ENCODE results near the gene PGAM1. TPM values are rescaled to one million over a fixed set of nuclear protein-coding genes. Genes with fewer than 3 reads are reported as not detected.
A peak's percentile ranks its signal among the peaks of the same experiment; 100 is the strongest.

PGAM1 gene
- total RNA-seq, 1 donor from 2014 or later: 706 TPM

GRCh38 chr10:97463363-97464132 is 37.6 kb downstream of the PGAM1 start:
- Histone ChIP-seq H3K4me3 (ENCODE audit: insufficient read depth, low read depth, low read length) (no peak overlapping the region), H3K27ac (ENCODE audit: low read depth, low read length) (no peak overlapping the region), H2AFZ (ENCODE audit: low read depth, low read length) (no peak overlapping the region), H3K9ac (ENCODE audit: low read length) (no peak overlapping the region), H3K79me2 (ENCODE audit: insufficient read depth, low read length) (no peaks in the 10 kb centered on the region), H3K36me3 (ENCODE audit: insufficient read depth, low read length) (peaks cover 83% of the 10 kb centered on the region), H3K4me1 (ENCODE audit: insufficient read depth, low read length) (peaks cover 5% of the 10 kb centered on the region), H3K4me2 (ENCODE audit: low read length) (no peak overlapping the region), H3K9me3 (ENCODE audit: insufficient read depth, low read depth, low read length) (no peaks in the 10 kb centered on the region), H4K20me1 (ENCODE audit: insufficient read depth, low read length) (peaks cover 31% of the 10 kb centered on the region), H3K27me3 (ENCODE audit: insufficient read depth, low read length) (no peaks in the 10 kb centered on the region)
- Mint-ChIP-seq H3K27ac (ENCODE audit: unreplicated experiment) (peak overlapping the region; percentile 19), H3K27me3 (ENCODE audit: low read depth, unreplicated experiment) (no peaks in the 10 kb centered on the region), H3K4me3 (ENCODE audit: unreplicated experiment) (no peak overlapping the region), H3K36me3 (ENCODE audit: low read depth, unreplicated experiment) (peaks cover 7% of the 10 kb centered on the region), H3K4me1 (ENCODE audit: low read depth, unreplicated experiment) (peaks cover 6% of the 10 kb centered on the region), H3K9me3 (ENCODE audit: unreplicated experiment) (no peaks in the 10 kb centered on the region)
- peak; percentile 75 for FAIRE-seq
- TF ChIP-seq CTCF (IDR thresholded peaks at IDR 0.05; ENCODE audit: insufficient read depth, low read depth, low read length): peak; percentile 79
- TF ChIP-seq EZH2 (IDR thresholded peaks at IDR 0.05; ENCODE audit: insufficient read depth, low read length): no peak
- peak; percentile 30 for DNase-seq (ENCODE audit: low read depth)

DNA sequence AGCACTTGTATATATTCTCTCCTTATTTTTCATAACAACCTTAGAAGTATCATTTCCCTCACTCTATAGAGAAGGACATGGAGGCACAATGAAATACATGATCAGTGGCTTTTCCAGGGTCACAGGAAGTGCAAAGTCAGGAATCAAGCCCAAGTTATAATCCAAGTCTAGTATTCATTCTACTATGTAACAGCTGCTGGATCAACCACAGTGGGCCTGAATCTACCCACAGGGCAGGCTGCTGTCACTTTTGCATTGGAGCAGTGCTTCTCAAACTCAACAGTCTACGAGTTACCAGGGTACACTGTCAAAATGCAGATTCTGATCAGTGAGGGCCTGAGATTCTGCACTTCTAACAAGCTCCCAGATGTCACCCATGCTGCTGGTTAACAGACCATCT is 38.2 kb downstream of the PGAM1 start:
- H3K4me3 Mint-ChIP-seq (ENCODE audit: unreplicated experiment): no peak overlapping the region
- FAIRE-seq (no peak), DNase-seq (ENCODE audit: low read depth) (no peak)
- TF ChIP-seq CTCF (IDR thresholded peaks at IDR 0.05; ENCODE audit: insufficient read depth, low read depth, low read length) (no peak), EZH2 (IDR thresholded peaks at IDR 0.05; ENCODE audit: insufficient read depth, low read length) (no peak)
- Histone ChIP-seq H3K4me3 (ENCODE audit: insufficient read depth, low read depth, low read length) (no peak overlapping the region), H3K9me3 (ENCODE audit: insufficient read depth, low read depth, low read length) (no peaks in the 10 kb centered on the region), H4K20me1 (ENCODE audit: insufficient read depth, low read length) (peaks cover 24% of the 10 kb centered on the region), H3K36me3 (ENCODE audit: insufficient read depth, low read length) (peaks cover 80% of the 10 kb centered on the region), H2AFZ (ENCODE audit: low read depth, low read length) (no peak overlapping the region), H3K79me2 (ENCODE audit: insufficient read depth, low read length) (no peaks in the 10 kb centered on the region), H3K4me1 (ENCODE audit: insufficient read depth, low read length) (peaks cover 5% of the 10 kb centered on the region), H3K4me2 (ENCODE audit: low read length) (no peak overlapping the region), H3K9ac (ENCODE audit: low read length) (no peak overlapping the region), H3K27ac (ENCODE audit: low read depth, low read length) (no peak overlapping the region), H3K27me3 (ENCODE audit: insufficient read depth, low read length) (no peaks in the 10 kb centered on the region)
- no peaks in the 10 kb centered on the region for H3K9me3 Mint-ChIP-seq (ENCODE audit: unreplicated experiment)
- peaks cover 8% of the 10 kb centered on the region for H3K36me3 Mint-ChIP-seq (ENCODE audit: low read depth, unreplicated experiment)
- H3K27ac Mint-ChIP-seq (ENCODE audit: unreplicated experiment): no peak overlapping the region
- H3K27me3 Mint-ChIP-seq (ENCODE audit: low read depth, unreplicated experiment): no peaks in the 10 kb centered on the region
- peaks cover 6% of the 10 kb centered on the region for H3K4me1 Mint-ChIP-seq (ENCODE audit: low read depth, unreplicated experiment)

DNA sequence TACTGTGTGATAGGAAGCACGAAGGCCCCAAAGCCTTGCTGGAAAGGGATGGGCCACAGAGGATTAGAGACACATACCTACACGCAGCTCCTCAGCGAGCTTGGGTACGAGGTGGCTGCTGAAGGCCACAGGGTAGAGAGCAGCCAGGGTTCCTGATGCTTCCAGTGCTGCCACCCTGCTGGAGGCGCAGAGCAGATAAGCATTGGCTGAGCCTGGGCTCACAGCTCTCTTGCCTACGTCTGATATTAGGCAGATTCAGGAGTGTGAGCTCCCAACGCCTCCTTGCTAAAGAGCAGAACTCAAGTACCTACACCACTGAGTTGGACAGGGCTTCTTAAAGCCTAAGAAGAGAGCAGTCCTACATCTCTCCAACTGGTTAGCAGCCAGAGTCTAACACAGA is 40.0 kb downstream of the PGAM1 start:
- Histone ChIP-seq H3K27ac (ENCODE audit: low read depth, low read length) (no peak overlapping the region), H3K9ac (ENCODE audit: low read length) (no peak overlapping the region), H3K4me1 (ENCODE audit: insufficient read depth, low read length) (peaks cover 5% of the 10 kb centered on the region), H3K79me2 (ENCODE audit: insufficient read depth, low read length) (no peaks in the 10 kb centered on the region), H3K4me2 (ENCODE audit: low read length) (no peak overlapping the region), H3K4me3 (ENCODE audit: insufficient read depth, low read depth, low read length) (no peak overlapping the region), H3K27me3 (ENCODE audit: insufficient read depth, low read length) (no peaks in the 10 kb centered on the region), H2AFZ (ENCODE audit: low read depth, low read length) (no peak overlapping the region), H4K20me1 (ENCODE audit: insufficient read depth, low read length) (peaks cover 18% of the 10 kb centered on the region), H3K9me3 (ENCODE audit: insufficient read depth, low read depth, low read length) (no peaks in the 10 kb centered on the region), H3K36me3 (ENCODE audit: insufficient read depth, low read length) (peaks cover 80% of the 10 kb centered on the region)
- H3K36me3 Mint-ChIP-seq (ENCODE audit: low read depth, unreplicated experiment): peaks cover 16% of the 10 kb centered on the region
- H3K4me3 Mint-ChIP-seq (ENCODE audit: unreplicated experiment): no peak overlapping the region
- no peaks in the 10 kb centered on the region for H3K27me3 Mint-ChIP-seq (ENCODE audit: low read depth, unreplicated experiment)
- H3K9me3 Mint-ChIP-seq (ENCODE audit: unreplicated experiment): no peaks in the 10 kb centered on the region
- no peak for TF ChIP-seq EZH2 (IDR thresholded peaks at IDR 0.05; ENCODE audit: insufficient read depth, low read length)
- no peak for TF ChIP-seq CTCF (IDR thresholded peaks at IDR 0.05; ENCODE audit: insufficient read depth, low read depth, low read length)
- peaks cover 6% of the 10 kb centered on the region for H3K4me1 Mint-ChIP-seq (ENCODE audit: low read depth, unreplicated experiment)
- no peak overlapping the region for H3K27ac Mint-ChIP-seq (ENCODE audit: unreplicated experiment)
- no peak for DNase-seq (ENCODE audit: low read depth)
- FAIRE-seq: no peak
